ENCODE data around the gene SHMT1.
"Not testable (repeated sequence)": the region's sequence is repeated elsewhere in the genome, so short reads cannot be mapped to it uniquely, and the experiment has no call there.

Gene SHMT1

GRCh38 chr17:18363101-18364049 lies at the start of gene SHMT1:
SHMT1 (minus strand) TSS chr17:18363550; CDS start chr17:18355981, 7,569 bp downstream.
- DNase-seq = peak; percentile 67

- DNase-seq = not testable (repeated sequence)
Observed at GRCh38 chr17:18412001-18412538, 48.7 kb upstream of the SHMT1 start.

GRCh38 chr17:18411377-18411864 lies 48.1 kb upstream of the SHMT1 start:
- not testable (repeated sequence) for DNase-seq

- not testable (repeated sequence) for DNase-seq
Observed at GRCh38 chr17:18410736-18411135, 47.4 kb upstream of the SHMT1 start.

- DNase-seq = not testable (repeated sequence)
Observed at GRCh38 chr17:18409321-18409720, 46.0 kb upstream of the SHMT1 start.

GRCh38 chr17:18408906-18409305 lies 45.6 kb upstream of the SHMT1 start:
- DNase-seq = not testable (repeated sequence)

DNA sequence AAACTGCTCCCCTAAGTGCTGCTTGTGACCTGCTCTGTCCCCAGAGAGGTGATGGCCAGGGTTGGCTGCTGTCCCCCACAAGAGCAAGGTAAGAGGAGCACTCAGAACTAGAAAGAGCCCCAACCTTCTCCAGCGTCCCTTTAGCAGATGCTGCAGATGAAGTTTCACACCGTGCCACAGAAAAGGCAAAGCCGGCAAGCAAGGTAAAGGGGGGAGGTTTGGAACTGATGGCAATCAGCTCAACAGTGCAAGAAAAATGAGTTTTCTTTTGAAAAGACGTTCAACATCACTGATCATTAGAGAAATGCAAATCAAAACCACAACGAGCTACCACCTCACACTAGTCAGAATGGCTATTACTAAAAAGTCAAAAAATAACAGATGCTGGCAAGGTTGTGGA lies 40.3 kb upstream of the SHMT1 start:
- not testable (repeated sequence) for DNase-seq

DNA sequence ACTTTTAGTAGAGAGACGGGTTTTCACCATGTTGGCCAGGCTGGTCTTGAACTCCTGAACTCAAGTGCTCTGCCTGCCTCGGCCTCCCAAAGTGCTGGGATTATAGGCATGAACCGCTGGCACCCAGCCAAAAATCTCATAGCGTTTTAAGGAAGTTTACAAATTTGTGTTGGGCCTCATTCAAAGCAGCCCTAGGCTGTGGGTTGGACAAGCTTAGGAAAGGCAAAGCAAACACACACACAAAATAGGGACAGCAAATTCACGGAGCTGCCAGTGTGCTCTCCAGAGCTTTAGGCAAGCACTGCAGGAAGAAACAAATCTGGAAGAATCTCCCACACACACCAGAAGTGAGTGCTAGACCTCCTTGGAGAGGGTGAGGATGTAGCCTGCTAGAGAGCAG lies 39.8 kb upstream of the SHMT1 start:
- DNase-seq = not testable (repeated sequence)

- not testable (repeated sequence) for DNase-seq
Observed at GRCh38 chr17:18401872-18402590, 38.7 kb upstream of the SHMT1 start.

DNA sequence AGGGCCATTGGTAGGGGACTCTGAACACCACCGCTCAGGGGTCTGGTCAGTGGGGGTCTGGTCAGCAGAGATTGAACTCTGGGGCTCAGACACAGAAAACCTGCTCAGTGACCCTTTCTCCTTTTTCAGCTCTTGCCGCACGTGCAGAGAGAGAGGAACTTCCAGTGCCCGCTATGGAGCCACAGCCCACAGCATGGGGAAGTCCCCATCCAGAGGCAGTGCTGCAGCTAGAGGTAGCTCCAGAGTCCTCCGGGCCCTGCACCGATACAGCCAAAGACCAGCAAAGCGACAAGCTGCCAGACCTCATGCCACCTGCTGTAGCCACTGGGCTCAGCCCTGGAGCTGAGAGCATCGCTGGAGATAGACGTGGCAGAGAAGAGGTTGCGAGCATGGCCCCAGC lies 25.4 kb upstream of the SHMT1 start:
- DNase-seq = not testable (repeated sequence)

DNA sequence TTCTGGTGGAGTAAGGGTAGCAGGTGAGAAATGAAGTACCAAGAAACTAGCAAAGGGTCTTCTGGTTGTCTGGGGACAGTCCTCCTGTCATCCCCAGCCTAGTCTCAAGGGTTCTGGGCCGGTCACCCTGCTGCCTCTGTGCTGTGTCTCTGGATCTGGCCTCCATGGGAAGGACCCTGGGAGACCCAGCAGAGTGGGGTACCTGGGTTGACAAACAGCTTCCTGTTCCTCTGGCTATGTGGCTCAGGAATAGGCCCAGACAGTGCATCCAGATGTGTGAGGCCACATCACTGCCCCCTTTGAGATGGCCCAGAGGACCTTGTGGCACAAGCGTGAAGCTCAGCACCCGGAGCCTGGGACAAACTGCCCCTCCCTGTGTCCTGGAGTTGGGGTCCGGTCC lies 24.9 kb upstream of the SHMT1 start:
- not testable (repeated sequence) for DNase-seq

DNA sequence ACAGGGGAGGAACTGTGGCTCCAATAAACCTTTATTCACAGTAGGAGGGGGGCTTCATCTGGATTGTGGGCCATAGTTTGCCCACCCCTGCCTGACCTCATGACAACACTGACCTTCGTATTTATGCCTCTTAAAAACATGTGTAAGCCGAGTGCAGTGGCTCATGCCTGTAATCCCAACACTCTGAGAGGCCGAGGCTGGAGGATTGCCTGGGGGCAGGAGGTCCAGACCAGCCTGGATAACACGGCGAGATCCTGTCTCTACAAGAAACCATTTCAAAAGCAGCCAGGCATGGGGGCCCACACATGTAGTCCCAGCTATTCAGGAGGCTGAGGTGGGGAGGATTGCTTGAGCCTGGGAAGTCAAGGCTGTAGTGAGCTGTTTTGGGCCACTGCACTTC lies 24.2 kb upstream of the SHMT1 start:
- DNase-seq = not testable (repeated sequence)

GRCh38 chr17:18384271-18384670 lies 20.9 kb upstream of the SHMT1 start:
- not testable (repeated sequence) for DNase-seq

- not testable (repeated sequence) for DNase-seq
Observed at GRCh38 chr17:18383079-18383481, 19.7 kb upstream of the SHMT1 start.

GRCh38 chr17:18382441-18383078 lies 19.2 kb upstream of the SHMT1 start:
- DNase-seq = no peak

GRCh38 chr17:18381953-18382245 lies 18.5 kb upstream of the SHMT1 start:
- no peak for DNase-seq

- DNase-seq = no peak
Observed at GRCh38 chr17:18381158-18381952, 18.0 kb upstream of the SHMT1 start.

DNA sequence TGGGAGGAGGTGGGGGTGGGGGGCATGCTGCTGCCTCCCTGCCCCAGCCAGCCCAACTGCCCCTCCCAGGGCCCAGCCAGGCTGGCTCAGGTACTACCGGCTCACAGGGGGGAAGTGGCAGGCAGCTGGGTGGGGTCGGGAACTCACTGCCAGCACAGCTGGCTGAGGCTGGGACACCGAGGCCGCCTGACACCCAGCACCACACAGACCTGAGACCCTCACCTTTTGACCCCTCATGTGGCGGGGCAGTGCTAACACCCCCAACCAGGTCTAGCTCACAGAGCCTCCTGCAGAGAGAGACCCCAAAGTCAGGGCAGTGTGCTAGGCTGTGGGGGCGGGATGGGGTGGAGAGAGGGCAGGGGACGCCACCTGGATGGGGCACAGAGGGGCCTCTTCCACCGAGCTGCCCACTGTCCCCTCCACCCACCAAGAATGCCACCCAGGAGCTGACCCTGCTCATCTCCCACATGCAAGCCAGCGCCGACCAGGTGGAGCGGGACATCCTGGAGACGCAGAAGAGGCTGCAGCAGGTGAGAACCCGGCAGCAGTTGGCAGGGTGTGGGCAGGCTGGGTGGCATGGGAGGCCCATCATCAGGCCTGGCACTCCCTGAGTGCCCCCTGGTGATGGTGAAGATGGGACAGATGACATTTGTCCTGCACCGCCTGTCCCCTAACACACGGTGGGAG lies 17.3 kb upstream of the SHMT1 start:
- DNase-seq = no peak

GRCh38 chr17:18379246-18380146 lies 16.1 kb upstream of the SHMT1 start:
- DNase-seq = no peak

DNA sequence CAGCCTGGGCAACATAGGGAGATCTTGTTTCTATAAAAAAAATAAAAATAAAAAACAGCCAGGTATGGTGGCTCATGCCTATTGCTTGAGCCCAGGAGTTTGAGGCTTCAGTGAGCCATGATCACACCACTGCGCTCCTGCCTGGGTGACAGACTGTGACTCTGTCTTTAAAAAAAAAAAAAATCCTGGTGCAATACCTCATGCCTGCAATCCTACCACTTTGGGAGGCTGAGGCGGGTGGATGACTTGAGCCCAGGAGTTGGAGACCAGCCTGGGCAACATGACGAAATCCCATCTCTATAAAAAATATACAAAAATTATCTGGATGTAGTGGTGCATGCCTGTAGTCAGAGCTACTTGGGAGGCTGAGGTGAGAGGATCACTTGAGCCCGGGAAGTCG lies 15.3 kb upstream of the SHMT1 start:
- DNase-seq = not testable (repeated sequence)

- no peak for DNase-seq
Observed at GRCh38 chr17:18378205-18378505, 14.8 kb upstream of the SHMT1 start.
